SU-DHL-6 (cell line): ENCODE data around the gene KCNK4.

Source experiments
- EZH2phosphoT487 ChIP-seq: fragments of 200-600 bp; sonication (generic), shearing (Covaris generic); conservative IDR thresholded peaks from 2 replicates; pipeline ENCODE4 v1.6.1; 2018; ENCODE audit warnings: mild to moderate bottlenecking, antibody characterized with exemption, low read length, moderate library complexity, mixed read lengths
- TF ChIP-seq, protein P1 (sequence below): fragments of 200-600 bp; sonication (generic); IDR thresholded peaks from one replicate; pipeline ENCODE4 v1.5.1; 2017; ENCODE audit warnings: antibody characterized with exemption, mild to moderate bottlenecking, low read length, moderate library complexity; ENCODE audit not compliant: insufficient read depth, poor library complexity, severe bottlenecking

DNA sequence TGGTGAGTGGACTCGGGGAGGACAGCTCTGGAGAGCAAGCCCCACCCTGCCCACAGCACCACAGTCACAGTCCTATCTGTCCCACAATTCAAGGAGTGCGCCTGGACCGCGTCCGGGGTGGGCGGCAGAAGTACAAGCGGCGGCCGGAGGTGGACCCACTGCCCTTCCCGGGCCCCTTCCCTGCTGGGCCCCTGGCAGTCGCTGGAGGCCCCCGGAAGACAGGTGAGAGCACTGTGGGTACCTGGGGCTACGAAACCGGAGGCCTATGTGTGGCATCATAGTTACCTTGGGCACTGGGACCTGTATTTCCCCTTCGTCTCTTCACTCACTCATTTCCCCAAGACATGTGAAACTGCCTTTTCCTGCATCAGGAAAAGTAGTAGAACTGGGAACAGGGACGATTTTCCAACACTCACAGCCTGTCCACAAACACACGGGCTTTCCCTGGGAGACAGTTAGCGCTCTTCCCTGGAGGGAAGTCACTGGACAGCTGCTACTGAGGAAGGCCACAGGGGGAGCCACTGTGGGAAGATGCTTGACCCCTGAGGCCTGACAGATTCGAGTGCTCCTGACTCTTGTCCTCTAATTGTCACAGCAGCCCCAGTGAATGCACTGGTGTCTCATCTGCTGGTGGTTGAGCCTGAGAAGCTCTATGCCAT is 23.2 kb downstream of the KCNK4 start:
- TF ChIP-seq, protein P1, sequence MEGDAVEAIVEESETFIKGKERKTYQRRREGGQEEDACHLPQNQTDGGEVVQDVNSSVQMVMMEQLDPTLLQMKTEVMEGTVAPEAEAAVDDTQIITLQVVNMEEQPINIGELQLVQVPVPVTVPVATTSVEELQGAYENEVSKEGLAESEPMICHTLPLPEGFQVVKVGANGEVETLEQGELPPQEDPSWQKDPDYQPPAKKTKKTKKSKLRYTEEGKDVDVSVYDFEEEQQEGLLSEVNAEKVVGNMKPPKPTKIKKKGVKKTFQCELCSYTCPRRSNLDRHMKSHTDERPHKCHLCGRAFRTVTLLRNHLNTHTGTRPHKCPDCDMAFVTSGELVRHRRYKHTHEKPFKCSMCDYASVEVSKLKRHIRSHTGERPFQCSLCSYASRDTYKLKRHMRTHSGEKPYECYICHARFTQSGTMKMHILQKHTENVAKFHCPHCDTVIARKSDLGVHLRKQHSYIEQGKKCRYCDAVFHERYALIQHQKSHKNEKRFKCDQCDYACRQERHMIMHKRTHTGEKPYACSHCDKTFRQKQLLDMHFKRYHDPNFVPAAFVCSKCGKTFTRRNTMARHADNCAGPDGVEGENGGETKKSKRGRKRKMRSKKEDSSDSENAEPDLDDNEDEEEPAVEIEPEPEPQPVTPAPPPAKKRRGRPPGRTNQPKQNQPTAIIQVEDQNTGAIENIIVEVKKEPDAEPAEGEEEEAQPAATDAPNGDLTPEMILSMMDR: no peak
- no peak for TF ChIP-seq EZH2phosphoT487
